Trophoblast cell (in vitro differentiated cells and primary cell): ENCODE measurements around the gene ADAMTS12.

Source experiments
- DNase-seq, 2 donors: peaks; one replicate each; pipeline ENCODE4 v3.0.0-alpha.2; 2016
- H2AFZ ChIP-seq: 2 replicates; pipeline ENCODE4 v1.6.1; 2013; ENCODE audit warnings: low read length, moderate library complexity, mild to moderate bottlenecking; ENCODE audit not compliant: insufficient read depth, poor library complexity
- H2AK5ac ChIP-seq: 2 replicates; pipeline ENCODE4 v1.6.1; 2013; ENCODE audit warnings: mild to moderate bottlenecking, low read length
- H2BK120ac ChIP-seq: 2 replicates; pipeline ENCODE4 v1.6.1; 2013; ENCODE audit warnings: low read length, mild to moderate bottlenecking, moderate library complexity; ENCODE audit not compliant: insufficient read depth, poor library complexity
- H2BK12ac ChIP-seq: 2 replicates; pipeline ENCODE4 v1.6.1; 2013; ENCODE audit warnings: mild to moderate bottlenecking, low read length, moderate library complexity
- H2BK5ac ChIP-seq: 2 replicates; pipeline ENCODE4 v1.6.1; 2013; ENCODE audit warnings: low read length, low read depth, moderate library complexity, mild to moderate bottlenecking; ENCODE audit not compliant: poor library complexity
- H3K14ac ChIP-seq: 2 replicates; pipeline ENCODE4 v1.6.1; 2013; ENCODE audit warnings: mild to moderate bottlenecking, low read length
- H3K18ac ChIP-seq: 2 replicates; pipeline ENCODE4 v1.6.1; 2013; ENCODE audit warnings: mild to moderate bottlenecking, low read length
- H3K23ac ChIP-seq: 2 replicates; pipeline ENCODE4 v1.6.1; 2013; ENCODE audit warnings: low read length
- H3K27ac ChIP-seq: 2 replicates; pipeline ENCODE4 v1.5.1; 2013; ENCODE audit warnings: low read depth, mild to moderate bottlenecking, inconsistent platforms, low read length, moderate library complexity
- H3K27me3 ChIP-seq: 2 replicates; pipeline ENCODE4 v1.6.1; 2013; ENCODE audit warnings: inconsistent platforms, mild to moderate bottlenecking, low read length, moderate library complexity; ENCODE audit not compliant: insufficient read depth
- H3K36me3 ChIP-seq, 2 experiments: 1 replicate in 1 of 2; 2 replicates in 1 of 2; pipeline ENCODE4 v1.6.1; 2013; ENCODE audit warnings: low read length in 2 of 2, mild to moderate bottlenecking in 2 of 2, moderate library complexity in 1 of 2; ENCODE audit not compliant: insufficient read depth in 2 of 2, control insufficient read depth in 1 of 2
- H3K4ac ChIP-seq: 2 replicates; pipeline ENCODE4 v1.6.1; 2013; ENCODE audit warnings: low read depth, mild to moderate bottlenecking, low read length, moderate library complexity
- H3K4me1 ChIP-seq, 2 experiments: 1 replicate in 1 of 2; 2 replicates in 1 of 2; pipeline ENCODE4 v1.6.1; 2013; ENCODE audit warnings: low read length in 2 of 2, mild to moderate bottlenecking in 2 of 2, moderate library complexity in 1 of 2; ENCODE audit not compliant: insufficient read depth in 2 of 2, control insufficient read depth in 1 of 2
- H3K4me2 ChIP-seq: 2 replicates; pipeline ENCODE4 v1.6.1; 2013; ENCODE audit warnings: inconsistent platforms, mild to moderate bottlenecking, low read length, moderate library complexity
- H3K4me3 ChIP-seq: 2 replicates; pipeline ENCODE4 v1.5.1; 2013; ENCODE audit warnings: mild to moderate bottlenecking, low read depth, low read length, inconsistent platforms
- H3K79me1 ChIP-seq: one replicate; pipeline ENCODE4 v1.6.1; 2013; ENCODE audit warnings: low read length
- H3K79me2 ChIP-seq: 2 replicates; pipeline ENCODE4 v1.6.1; 2013; ENCODE audit warnings: low read length, mild to moderate bottlenecking; ENCODE audit not compliant: control insufficient read depth, insufficient read depth, poor library complexity
- H3K9ac ChIP-seq: 2 replicates; pipeline ENCODE4 v1.6.1; 2013; ENCODE audit warnings: mild to moderate bottlenecking, low read length
- H3K9me3 ChIP-seq: 2 replicates; pipeline ENCODE4 v1.6.1; 2013; ENCODE audit warnings: low read depth, mild to moderate bottlenecking, control low read depth, inconsistent platforms, low read length; ENCODE audit not compliant: insufficient read depth
- H4K12ac ChIP-seq: 2 replicates; pipeline ENCODE4 v1.6.1; 2013; ENCODE audit warnings: low read depth, mild to moderate bottlenecking, low read length, moderate library complexity
- H4K8ac ChIP-seq: 2 replicates; pipeline ENCODE4 v1.6.1; 2013; ENCODE audit warnings: low read depth, mild to moderate bottlenecking, low read length, moderate library complexity
- H4K91ac ChIP-seq: one replicate; pipeline ENCODE4 v1.6.1; 2013; ENCODE audit warnings: low read depth, mild to moderate bottlenecking, low read length, moderate library complexity
- WGBS: extraction: QIAGEN DNeasy Blood & Tissue Kit; methylation state at CpG from one replicate; pipeline ENCODE4 v1.1.7; 2013; ENCODE audit warnings: missing lambda C conversion rate; ENCODE audit not compliant: insufficient read length, insufficient coverage; ENCODE audit errors: extremely low coverage; 5-methylcytosine and 5-hydroxymethylcytosine counted together

The ADAMTS12 gene

GRCh38 chr5:33671700-33672291 is 220.0 kb downstream of the ADAMTS12 start:
- no peak for DNase-seq
- no CpG with 5 or more reads among the region's 1 CpG for WGBS
- H2BK12ac ChIP-seq, result no peak overlapping the region

GRCh38 chr5:33662722-33663427 is 228.9 kb downstream of the ADAMTS12 start:
- no peak overlapping the region for H2AFZ ChIP-seq
- H4K12ac ChIP-seq, result no peak overlapping the region
- H3K79me2 ChIP-seq, result no peaks in the 10 kb centered on the region
- H3K27me3 ChIP-seq, result no peaks in the 10 kb centered on the region
- no peak overlapping the region for H3K4me2 ChIP-seq
- no peak overlapping the region for H3K4ac ChIP-seq
- H3K4me3 ChIP-seq, result no peak overlapping the region
- no peak overlapping the region for H3K14ac ChIP-seq
- H3K27ac ChIP-seq, result no peak overlapping the region
- WGBS, result no CpG with 5 or more reads among the region's 8 CpGs
- H2BK12ac ChIP-seq, result no peak overlapping the region
- H3K36me3 ChIP-seq, result no peaks in the 10 kb centered on the region
- no peak overlapping the region for H2AK5ac ChIP-seq
- peaks cover 3% of the 10 kb centered on the region for H3K79me1 ChIP-seq
- H4K91ac ChIP-seq, result no peak overlapping the region
- H3K18ac ChIP-seq, result no peak overlapping the region
- no peaks in the 10 kb centered on the region for H3K9me3 ChIP-seq
- H3K23ac ChIP-seq, result no peak overlapping the region
- H2BK120ac ChIP-seq, result no peak overlapping the region
- H4K8ac ChIP-seq, result no peak overlapping the region
- DNase-seq, result no peak
- no peak overlapping the region for H2BK5ac ChIP-seq
- peaks cover 3% of the 10 kb centered on the region in 2 experiments for H3K4me1 ChIP-seq
- H3K9ac ChIP-seq, result no peak overlapping the region

More at GRCh38 chr5:33671700-33672291, 220.0 kb downstream of the ADAMTS12 start:
- Histone ChIP-seq H3K79me1 (no peaks in the 10 kb centered on the region), H3K9ac (no peak overlapping the region), H3K14ac (no peak overlapping the region), H3K27me3 (no peaks in the 10 kb centered on the region), H4K91ac (no peak overlapping the region), H2BK120ac (no peak overlapping the region), H3K36me3 (no peaks in the 10 kb centered on the region), H3K4me3 (no peak overlapping the region), H3K4me1 (no peaks in the 10 kb centered on the region), H2AK5ac (no peak overlapping the region), H4K8ac (no peak overlapping the region), H3K79me2 (no peaks in the 10 kb centered on the region), H3K18ac (no peak overlapping the region), H3K9me3 (no peaks in the 10 kb centered on the region), H2AFZ (no peak overlapping the region), H3K4ac (no peak overlapping the region), H3K23ac (no peak overlapping the region), H2BK5ac (no peak overlapping the region), H3K27ac (no peak overlapping the region), H3K4me2 (no peak overlapping the region), H4K12ac (no peak overlapping the region)

GRCh38 chr5:33659526-33660169 is 232.1 kb downstream of the ADAMTS12 start:
- Histone ChIP-seq H2AK5ac (no peak overlapping the region), H4K8ac (no peak overlapping the region), H3K4me2 (no peak overlapping the region), H3K4ac (no peak overlapping the region), H3K23ac (peak overlapping the region; percentile 67), H3K79me2 (no peaks in the 10 kb centered on the region), H3K9ac (no peak overlapping the region), H3K27me3 (no peaks in the 10 kb centered on the region), H2BK120ac (no peak overlapping the region), H3K27ac (no peak overlapping the region), H3K14ac (no peak overlapping the region), H3K4me3 (no peak overlapping the region), H3K79me1 (no peaks in the 10 kb centered on the region), H2AFZ (no peak overlapping the region), H2BK12ac (no peak overlapping the region), H3K18ac (no peak overlapping the region), H4K12ac (no peak overlapping the region), H3K4me1 (peaks cover 4% of the 10 kb centered on the region in 2 experiments), H2BK5ac (no peak overlapping the region), H4K91ac (no peak overlapping the region), H3K36me3 (no peaks in the 10 kb centered on the region), H3K9me3 (no peaks in the 10 kb centered on the region)
- WGBS, result no CpG with 5 or more reads among the region's 2 CpGs
- DNase-seq, result no peak

- DNase-seq, result no peak
- H2BK12ac ChIP-seq, result peak overlapping the region; percentile 56
These were observed 233.9 kb downstream of the ADAMTS12 start for GRCh38 chr5:33657804-33658440.

More at GRCh38 chr5:33657804-33658440, 233.9 kb downstream of the ADAMTS12 start:
- Histone ChIP-seq H3K4ac (no peak overlapping the region), H4K91ac (no peak overlapping the region), H3K4me3 (no peak overlapping the region), H3K27me3 (no peaks in the 10 kb centered on the region), H3K9me3 (no peaks in the 10 kb centered on the region), H2AK5ac (peak overlapping the region; percentile 38), H3K79me2 (no peaks in the 10 kb centered on the region), H3K9ac (no peak overlapping the region), H3K79me1 (no peaks in the 10 kb centered on the region), H3K4me1 (peaks cover 4% of the 10 kb centered on the region in 2 experiments), H3K27ac (no peak overlapping the region), H2BK120ac (no peak overlapping the region), H3K36me3 (no peaks in the 10 kb centered on the region), H4K8ac (no peak overlapping the region), H3K4me2 (no peak overlapping the region), H3K23ac (no peak overlapping the region), H2AFZ (no peak overlapping the region), H3K18ac (no peak overlapping the region), H4K12ac (no peak overlapping the region), H2BK5ac (peak overlapping the region; percentile 50), H3K14ac (no peak overlapping the region)
- no CpG with 5 or more reads among the region's 5 CpGs for WGBS
